RPMI7951 (cell line): ENCODE data around the gene EFNB3. TPM values are rescaled to one million over a fixed set of nuclear protein-coding genes. Genes with fewer than 3 reads are reported as not detected.
A peak's percentile ranks its signal among the peaks of the same experiment; 100 is the strongest.

Source experiments
- DNase-seq: peaks from one replicate; pipeline ENCODE4 v3.0.0-alpha.2; 2012; ENCODE audit warnings: low read depth
- total RNA-seq: library from RNA; depleted of rRNA; stranded (reverse); fragments of >200 nt; shearing (Covaris generic); gene quantifications from 2 replicates; pipeline ENCODE4 v1.2.3, GENCODE V29; 2014; rRNA removed

The EFNB3 gene, protein sequence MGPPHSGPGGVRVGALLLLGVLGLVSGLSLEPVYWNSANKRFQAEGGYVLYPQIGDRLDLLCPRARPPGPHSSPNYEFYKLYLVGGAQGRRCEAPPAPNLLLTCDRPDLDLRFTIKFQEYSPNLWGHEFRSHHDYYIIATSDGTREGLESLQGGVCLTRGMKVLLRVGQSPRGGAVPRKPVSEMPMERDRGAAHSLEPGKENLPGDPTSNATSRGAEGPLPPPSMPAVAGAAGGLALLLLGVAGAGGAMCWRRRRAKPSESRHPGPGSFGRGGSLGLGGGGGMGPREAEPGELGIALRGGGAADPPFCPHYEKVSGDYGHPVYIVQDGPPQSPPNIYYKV
- 0.84 and 1.3 TPM in 2 replicates for total RNA-seq

DNA sequence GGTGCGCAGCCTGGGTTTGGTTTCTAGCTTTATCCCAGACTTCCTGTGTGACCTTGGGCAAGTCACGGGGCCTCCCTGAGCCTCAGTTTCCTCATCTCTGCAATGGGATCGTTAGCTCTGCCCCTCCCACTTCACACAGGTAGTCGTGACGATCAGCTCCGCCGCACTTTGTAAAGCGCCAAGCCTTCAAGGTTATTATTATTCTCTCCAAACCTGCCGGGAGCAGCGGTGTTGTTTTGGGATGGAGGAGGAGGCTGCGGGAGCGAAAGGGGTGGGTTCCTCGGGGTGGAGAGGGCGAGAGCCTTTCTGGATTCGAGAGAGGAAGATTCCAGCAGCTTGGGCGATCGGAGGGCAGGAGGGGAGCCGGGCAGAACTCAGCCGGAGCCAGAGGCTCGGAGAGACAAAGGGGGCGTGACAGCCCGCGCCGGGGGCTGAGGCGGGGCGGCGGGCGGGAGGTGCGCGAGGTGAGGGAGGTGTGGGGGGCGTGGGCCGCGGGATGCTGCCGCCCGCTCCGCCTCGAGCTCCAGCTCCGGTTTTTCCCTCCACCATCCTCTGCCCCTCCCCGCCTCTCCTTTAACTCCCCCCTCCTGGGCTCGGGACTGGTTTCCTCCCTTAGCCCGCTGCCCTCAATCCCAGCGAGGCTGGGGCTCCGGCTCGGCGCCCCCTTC is at the start of gene EFNB3:
Gene EFNB3 (plus strand): TSS at position 602 of the 668 bp plus-strand sequence. CDS start 397 bp downstream, outside the sequence.
- DNase-seq = no peak

DNA sequence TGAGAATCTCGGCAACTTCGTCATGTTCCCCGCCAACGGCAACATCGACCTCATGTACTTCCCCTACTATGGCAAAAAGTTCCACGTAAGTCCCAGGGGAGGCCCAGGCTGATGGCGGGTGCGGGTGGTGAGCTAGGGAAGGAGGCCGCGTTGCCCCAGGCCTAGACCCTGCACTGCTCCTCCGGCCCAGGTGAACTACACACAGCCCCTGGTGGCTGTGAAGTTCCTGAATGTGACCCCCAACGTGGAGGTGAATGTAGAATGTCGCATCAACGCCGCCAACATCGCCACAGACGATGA is 49.5 kb upstream of the EFNB3 start:
- no peak for DNase-seq

DNA sequence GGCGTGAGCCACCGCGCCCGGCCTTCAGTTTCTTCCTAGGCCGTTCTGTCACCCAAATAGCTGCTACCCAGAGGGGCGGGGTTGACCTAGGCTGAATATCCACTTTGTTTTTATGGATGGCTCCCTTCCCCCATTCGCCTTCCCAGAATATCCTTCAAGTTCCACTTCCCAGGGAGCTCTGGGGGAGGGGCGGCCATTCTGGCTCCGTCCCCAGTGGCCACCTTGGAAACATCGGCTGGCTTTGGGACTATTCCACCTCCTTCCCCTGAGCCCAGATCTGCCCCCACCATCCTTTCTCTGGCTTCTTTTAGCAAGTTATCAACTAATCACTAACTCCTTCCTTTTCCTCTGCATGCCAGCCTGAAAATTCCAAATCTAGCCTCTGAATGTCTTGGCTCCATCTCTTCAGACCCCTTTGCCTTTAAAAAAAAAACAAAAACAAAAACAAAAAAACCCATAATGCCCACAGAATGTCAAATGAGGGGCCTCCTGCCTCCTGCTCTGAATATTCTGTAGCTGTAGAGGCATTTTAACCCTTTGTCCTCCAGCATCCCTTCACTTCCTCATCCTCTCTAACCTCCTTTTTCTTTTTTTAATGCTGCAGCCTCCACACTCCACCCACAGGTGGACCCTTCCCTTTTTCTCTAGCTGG is 47.9 kb upstream of the EFNB3 start:
- DNase-seq = peak; percentile 30

DNA sequence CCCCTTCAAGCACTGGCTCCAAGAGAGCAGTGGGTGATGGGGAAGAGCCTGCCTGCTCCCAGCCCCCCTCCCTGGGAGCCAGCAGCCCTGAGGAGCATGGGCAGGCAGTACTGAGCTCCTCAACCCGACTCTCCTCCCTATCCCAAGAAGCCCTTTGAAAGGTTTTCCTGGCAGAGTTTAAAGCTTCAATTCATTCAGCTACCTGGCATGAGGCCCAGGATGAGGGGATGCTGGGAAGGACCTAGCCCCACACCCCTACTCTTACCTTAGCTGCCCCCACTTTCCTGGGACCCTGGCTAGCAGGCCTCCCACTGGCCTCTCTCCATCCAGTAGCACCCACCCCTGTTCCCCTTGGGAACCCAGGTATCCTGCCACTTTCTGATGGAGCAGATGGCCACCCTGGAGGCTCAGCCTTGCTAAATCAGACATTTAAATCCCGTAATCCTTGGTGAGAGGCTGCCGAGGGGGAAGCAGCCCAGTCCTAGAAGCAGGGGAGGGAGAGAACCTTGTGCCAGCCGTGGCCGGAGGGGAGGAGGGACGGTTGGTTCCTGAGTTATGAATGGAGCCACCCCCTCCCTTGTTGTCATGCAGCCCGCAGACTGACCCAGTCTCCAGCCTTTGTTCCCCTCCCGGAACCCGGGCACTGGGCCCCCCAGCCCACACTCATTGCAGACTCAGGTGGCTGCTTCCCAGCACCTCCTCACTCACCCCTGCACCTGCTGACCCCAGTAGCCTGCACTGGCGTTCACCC is 37.2 kb upstream of the EFNB3 start:
- no peak for DNase-seq

GRCh38 chr17:7668482-7668881 is 36.5 kb upstream of the EFNB3 start:
- no peak for DNase-seq

GRCh38 chr17:7673239-7673638 is 31.8 kb upstream of the EFNB3 start:
- DNase-seq = peak; percentile 25

DNA sequence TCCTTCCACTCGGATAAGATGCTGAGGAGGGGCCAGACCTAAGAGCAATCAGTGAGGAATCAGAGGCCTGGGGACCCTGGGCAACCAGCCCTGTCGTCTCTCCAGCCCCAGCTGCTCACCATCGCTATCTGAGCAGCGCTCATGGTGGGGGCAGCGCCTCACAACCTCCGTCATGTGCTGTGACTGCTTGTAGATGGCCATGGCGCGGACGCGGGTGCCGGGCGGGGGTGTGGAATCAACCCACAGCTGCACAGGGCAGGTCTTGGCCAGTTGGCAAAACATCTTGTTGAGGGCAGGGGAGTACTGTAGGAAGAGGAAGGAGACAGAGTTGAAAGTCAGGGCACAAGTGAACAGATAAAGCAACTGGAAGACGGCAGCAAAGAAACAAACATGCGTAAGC is 30.1 kb upstream of the EFNB3 start:
- DNase-seq = no peak

- no peak for DNase-seq
Observed at GRCh38 chr17:7676533-7676932, 28.5 kb upstream of the EFNB3 start.

- no peak for DNase-seq
Observed at GRCh38 chr17:7677388-7678067, 27.5 kb upstream of the EFNB3 start.

DNA sequence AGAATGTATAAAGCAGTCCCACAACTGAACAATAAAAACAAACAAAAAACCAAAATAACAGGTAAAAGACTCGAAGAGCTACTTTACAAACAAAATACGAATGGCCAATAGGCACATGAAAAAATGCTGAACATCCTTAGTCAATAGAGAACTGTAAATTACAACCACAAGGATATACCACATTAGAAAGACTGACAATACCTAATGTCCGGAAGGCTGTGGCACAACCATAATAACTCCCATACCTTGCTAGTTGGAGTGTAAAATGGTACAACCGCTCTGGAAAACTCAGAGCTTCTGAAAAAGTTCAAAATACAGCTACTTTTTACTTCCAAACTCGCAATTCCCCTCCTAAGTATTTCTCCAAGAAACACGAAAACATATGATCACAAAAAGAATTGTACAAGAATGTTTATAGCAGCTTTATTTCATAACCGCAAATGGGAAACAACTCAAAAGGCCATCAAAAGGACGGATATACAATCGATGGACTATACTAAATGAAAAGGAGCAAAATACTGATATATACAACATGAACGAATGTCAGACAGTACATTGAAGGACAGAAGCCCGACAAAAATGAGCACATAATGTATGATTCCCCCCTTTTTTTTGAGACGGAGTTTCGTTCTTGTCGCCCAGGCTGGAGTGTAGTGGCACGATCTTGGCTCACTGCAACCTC is 20.0 kb upstream of the EFNB3 start:
- no peak for DNase-seq

GRCh38 chr17:7685533-7686221 is 19.3 kb upstream of the EFNB3 start:
- peak; percentile 89 for DNase-seq

- DNase-seq = peak; percentile 80
Observed at GRCh38 chr17:7686222-7687071, 18.6 kb upstream of the EFNB3 start.

- peak; percentile 91 for DNase-seq
Observed at GRCh38 chr17:7687072-7687907, 17.7 kb upstream of the EFNB3 start, which contains the start of gene TP53. Gene TP53 (minus strand): TSS chr17:7687490. CDS start chr17:7676594, 10,896 bp downstream.

- peak; percentile 98 for DNase-seq
Observed at GRCh38 chr17:7687908-7688807, 16.8 kb upstream of the EFNB3 start, which contains the start of gene WRAP53. Gene WRAP53 (plus strand): TSS chr17:7688477. CDS start chr17:7688649, 172 bp downstream.

- no peak for DNase-seq
Observed at GRCh38 chr17:7688808-7689316, 16.1 kb upstream of the EFNB3 start.

- DNase-seq = no peak
Observed at GRCh38 chr17:7695586-7695985, 9.4 kb upstream of the EFNB3 start.
